ENCODE results near the gene MARCOL. TPM values are rescaled to one million over a fixed set of nuclear protein-coding genes. Genes with fewer than 3 reads are reported as not detected.

The MARCOL gene
- total RNA-seq, 4 donors from 2014 or later, result not detected

DNA sequence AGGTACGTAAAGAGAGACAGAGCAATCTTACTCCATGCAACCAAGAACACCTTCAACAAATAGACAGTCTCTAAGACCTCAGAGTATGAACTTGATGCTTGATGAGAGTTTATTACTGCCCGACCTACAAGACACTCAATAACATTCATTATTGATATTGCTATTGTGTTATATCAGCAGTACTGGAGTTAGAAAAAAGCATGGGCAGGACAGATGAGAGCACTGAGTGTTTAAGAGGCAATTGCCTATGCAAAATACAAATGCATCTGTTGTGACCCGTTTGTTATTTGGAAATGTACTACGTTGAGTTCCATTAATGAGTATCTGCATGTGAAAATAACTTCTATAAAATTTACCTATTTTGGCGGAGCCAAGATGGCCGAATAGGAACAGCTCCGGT, 8.1 kb upstream of the MARCOL start:
- DNase-seq, result no peak
- Histone ChIP-seq H3K27me3 (no peaks in the 10 kb centered on the region), H3K27ac (no peak overlapping the region), H3K36me3 (no peaks in the 10 kb centered on the region), H3K4me1 (no peaks in the 10 kb centered on the region), H3K9me3 (no peaks in the 10 kb centered on the region), H3K4me3 (no peak overlapping the region)
- TF ChIP-seq POLR2A (IDR thresholded peaks at IDR 0.05) (no peak), CTCF (IDR thresholded peaks at IDR 0.05) (no peak)

DNA sequence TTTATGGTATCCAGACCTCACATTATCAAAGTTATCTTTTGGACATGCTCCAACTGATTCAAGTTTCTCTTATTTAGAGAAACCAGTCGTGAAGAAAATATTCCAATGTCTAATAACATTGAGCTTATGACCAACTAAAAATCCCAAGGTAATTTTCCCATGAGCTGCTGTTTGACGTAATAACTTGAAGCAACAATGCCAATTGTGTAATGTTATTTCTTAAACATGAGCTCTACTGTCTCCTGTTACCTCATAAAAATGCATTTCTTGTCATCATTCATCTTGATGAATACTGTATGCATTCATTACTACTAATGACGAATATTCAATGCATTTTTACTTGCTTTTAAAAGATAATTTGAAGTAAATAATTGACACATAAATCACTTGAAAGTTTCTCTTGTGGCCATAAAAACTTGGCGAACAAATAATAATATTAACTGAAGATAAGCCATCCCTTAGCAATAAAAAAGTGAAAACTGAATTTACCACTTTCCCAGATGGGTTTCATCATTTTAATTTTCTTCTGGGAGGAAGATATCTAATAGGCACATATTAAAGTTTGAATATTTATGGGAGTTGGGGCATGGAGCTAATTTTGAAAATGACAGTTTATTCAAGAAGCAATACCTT, 424 bp upstream of the MARCOL start:
- Histone ChIP-seq H3K36me3 (no peaks in the 10 kb centered on the region), H3K27ac (no peak overlapping the region), H3K4me1 (no peaks in the 10 kb centered on the region), H3K4me3 (no peak overlapping the region), H3K27me3 (no peaks in the 10 kb centered on the region), H3K9me3 (no peaks in the 10 kb centered on the region)
- TF ChIP-seq POLR2A (IDR thresholded peaks at IDR 0.05) (no peak), CTCF (IDR thresholded peaks at IDR 0.05) (no peak)
- DNase-seq, result no peak

GRCh38 chr5:148248894-148249293, 10.6 kb downstream of the MARCOL start:
- no peak overlapping the region for H3K4me3 ChIP-seq
- no peaks in the 10 kb centered on the region for H3K9me3 ChIP-seq
- H3K27ac ChIP-seq, result no peak overlapping the region
- no peaks in the 10 kb centered on the region for H3K4me1 ChIP-seq
- no peaks in the 10 kb centered on the region for H3K36me3 ChIP-seq
- H3K27me3 ChIP-seq, result no peaks in the 10 kb centered on the region
- TF ChIP-seq CTCF (IDR thresholded peaks at IDR 0.05), result no peak
- TF ChIP-seq POLR2A (IDR thresholded peaks at IDR 0.05), result no peak
- no peak for DNase-seq

DNA sequence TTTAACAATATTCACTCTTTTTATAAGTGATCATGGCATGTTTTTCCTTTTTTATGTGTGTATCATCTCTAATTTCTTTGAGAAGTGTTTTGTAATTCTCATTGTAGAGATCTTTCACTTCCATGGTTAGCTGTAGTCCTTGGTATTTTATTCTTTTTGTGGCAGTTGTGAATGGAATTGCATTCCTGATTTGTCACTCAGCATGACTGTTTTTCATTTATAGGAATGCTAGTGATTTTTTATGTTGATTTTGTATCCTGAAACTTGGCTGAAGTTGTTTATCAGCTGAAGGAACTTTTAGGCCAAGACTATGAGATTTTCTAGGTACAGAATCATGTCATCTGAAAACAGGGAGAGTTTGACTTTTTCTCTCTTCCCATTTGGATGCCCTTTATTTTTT, 17.1 kb downstream of the MARCOL start:
- TF ChIP-seq CTCF (IDR thresholded peaks at IDR 0.05), result no peak
- TF ChIP-seq POLR2A (IDR thresholded peaks at IDR 0.05), result no peak
- H3K27me3 ChIP-seq, result no peaks in the 10 kb centered on the region
- DNase-seq, result no peak

GRCh38 chr5:148259288-148259687, 21.0 kb downstream of the MARCOL start:
- no peaks in the 10 kb centered on the region for H3K27me3 ChIP-seq
- no peaks in the 10 kb centered on the region for H3K36me3 ChIP-seq
- no peak overlapping the region for H3K4me3 ChIP-seq
- no peak for DNase-seq
- no peaks in the 10 kb centered on the region for H3K9me3 ChIP-seq
- no peak for TF ChIP-seq POLR2A (IDR thresholded peaks at IDR 0.05)
- no peak for TF ChIP-seq CTCF (IDR thresholded peaks at IDR 0.05)
- no peaks in the 10 kb centered on the region for H3K4me1 ChIP-seq
- H3K27ac ChIP-seq, result no peak overlapping the region

More for the DNA sequence above, 17.1 kb downstream of the MARCOL start:
- no peak overlapping the region for H3K27ac ChIP-seq
- H3K36me3 ChIP-seq, result no peaks in the 10 kb centered on the region
- no peaks in the 10 kb centered on the region for H3K4me1 ChIP-seq
- H3K4me3 ChIP-seq, result no peak overlapping the region
- no peaks in the 10 kb centered on the region for H3K9me3 ChIP-seq

- Histone ChIP-seq H3K36me3 (no peaks in the 10 kb centered on the region), H3K9me3 (no peaks in the 10 kb centered on the region), H3K4me3 (no peak overlapping the region), H3K4me1 (no peaks in the 10 kb centered on the region), H3K27ac (no peak overlapping the region), H3K27me3 (no peaks in the 10 kb centered on the region)
- no peak for TF ChIP-seq POLR2A (IDR thresholded peaks at IDR 0.05)
- no peak for TF ChIP-seq CTCF (IDR thresholded peaks at IDR 0.05)
- no peak for DNase-seq
Observed at GRCh38 chr5:148261221-148261620, 22.9 kb downstream of the MARCOL start.
